Spleen (tissue), 11 donors: ENCODE results near the gene MARCHF2. TPM values are rescaled to one million over a fixed set of nuclear protein-coding genes. Genes with fewer than 3 reads are reported as not detected.
"Not testable (repeated sequence)": the region's sequence is repeated elsewhere in the genome, so short reads cannot be mapped to it uniquely, and the experiment has no call there.

Experiments
- DNase-seq: peaks from one replicate; pipeline ENCODE4 v3.0.0-alpha.2; 2020
- H3K27ac ChIP-seq, 8 donors: fragments of 200-600 bp; sonication (generic) in 7 of 8; 1 replicate in 4 of 8; 2 replicates in 4 of 8; pipeline versions ENCODE4 v1.5.0 to v1.8.0; 2016 to 2021; ENCODE audit warnings: inconsistent platforms in 4 of 8, mild to moderate bottlenecking in 4 of 8, moderate library complexity in 1 of 8
- H3K27me3 ChIP-seq, 7 donors: fragments of 200-600 bp; sonication (generic) in 6 of 7; replicated peaks in 1 of 7; 1 replicate in 4 of 7; 2 replicates in 3 of 7; pipeline versions ENCODE4 v1.5.0 to v1.8.0; 2016 to 2021; ENCODE audit warnings: inconsistent platforms in 3 of 7, mild to moderate bottlenecking in 1 of 7
- H3K36me3 ChIP-seq, 6 donors: fragments of 200-600 bp; sonication (generic) in 5 of 6; 1 replicate in 4 of 6; 2 replicates in 2 of 6; pipeline versions ENCODE4 v1.5.0 to v1.8.0; 2016 to 2021; ENCODE audit warnings: inconsistent platforms in 2 of 6
- H3K4me1 ChIP-seq, 6 donors: fragments of 200-600 bp; sonication (generic) in 5 of 6; 1 replicate in 3 of 6; 2 replicates in 3 of 6; pipeline versions ENCODE4 v1.5.0 to v1.8.0; 2016 to 2021; ENCODE audit warnings: inconsistent platforms in 3 of 6
- H3K4me3 ChIP-seq, 8 donors: fragments of 200-600 bp; sonication (generic) in 7 of 8; 1 replicate in 4 of 8; 2 replicates in 4 of 8; pipeline versions ENCODE4 v1.5.0 to v1.8.0; 2016 to 2021; ENCODE audit warnings: inconsistent platforms in 4 of 8, mild to moderate bottlenecking in 4 of 8, moderate library complexity in 2 of 8
- H3K9me3 ChIP-seq, 8 donors: fragments of 200-600 bp; sonication (generic) in 7 of 8; 1 replicate in 4 of 8; 2 replicates in 4 of 8; pipeline versions ENCODE4 v1.5.0 to v1.8.0; 2016 to 2021; ENCODE audit warnings: inconsistent platforms in 4 of 8
- CTCF ChIP-seq, 11 experiments: fragments of 200-600 bp in 7 of 11; fragments of 450-650 bp in 4 of 11; sonication (generic) in 4 of 11; IDR thresholded peaks in 8 of 11; conservative IDR thresholded peaks in 3 of 11; 1 replicate in 7 of 11; 2 replicates in 4 of 11; pipeline versions ENCODE4 v1.4.0 to v1.8.0; 2016 to 2021; ENCODE audit warnings: antibody characterized with exemption in 11 of 11, inconsistent platforms in 4 of 11, mild to moderate bottlenecking in 1 of 11
- POLR2A ChIP-seq, 3 donors: fragments of 450-650 bp; IDR thresholded peaks; one replicate each; pipeline ENCODE4 v1.5.1; 2017; ENCODE audit warnings: antibody characterized with exemption in 3 of 3, mild to moderate bottlenecking in 1 of 3
- POLR2AphosphoS5 ChIP-seq, 3 donors: sonication (generic); formaldehyde crosslinking; IDR thresholded peaks; one replicate each; pipeline ENCODE4 v1.5.1; 2017; ENCODE audit warnings: antibody characterized with exemption in 3 of 3
- WGBS, 5 donors: extraction: QIAGEN DNeasy Blood & Tissue Kit in 3 of 5; methylation state at CpG; one replicate each; pipeline versions ENCODE4 v1.1.5 to v1.1.7; 2013 to 2018; 5-methylcytosine and 5-hydroxymethylcytosine counted together
- intact Hi-C: fragments of 100-400 bp; cut with DNase I; formaldehyde crosslinking; loops from one replicate; pipeline ENCODE4 v1.15.0; 2023; ENCODE audit warnings: low total_unique reads
- polyA plus RNA-seq, 3 donors: library from polyadenylated mRNA; stranded (reverse); fragments of 200-250 nt; gene quantifications; one replicate each; pipeline ENCODE4 v1.2.1, GENCODE V29; 2013
- total RNA-seq, 7 donors: library from RNA; depleted of rRNA in 3 of 7; stranded (reverse); fragments of >200 nt in 3 of 7; fragmentation: NEBNext Ultra II Directional in 4 of 7; extraction: Animal tissue kit (Norgen Biotek cat#: 25700) in 4 of 7; gene quantifications; one replicate each; pipeline versions ENCODE4 v1.1.0 to v1.2.1, GENCODE V29; 2016 to 2021
- donor health status: healthy with polysubstance abuse.
- donor health status: DM: no; HTN: no; CAD: no; lungs with moderate emphysema.
- donor health status: DM: no; HTN: no; CAD: no.
- donor health status: Bipolar disorder and iron deficiency.
- donor health status: healthy.
- donor health status: DM: no; HTN: no; CAD: no.
- donor health status: DM: yes; HTN: yes; CAD: no.

The MARCHF2 gene
- total and polyA plus RNA-seq, 10 donors, result 33.4 to 212 (median 67.2) TPM

- Histone ChIP-seq H3K27me3 (no peaks in the 10 kb centered on the region), H3K27ac (no peak overlapping the region), H3K36me3 (peaks cover 0 to 52% (median 17%) of the 10 kb centered on the region in 6 donors), H3K4me3 (no peak overlapping the region), H3K4me1 (peaks cover 0 to 13% (median 0%) of the 10 kb centered on the region in 6 donors), H3K9me3 (no peaks in the 10 kb centered on the region)
- 95 to 98% (median 97%) methylated on average over 7 to 12 of the region's 12 CpGs for WGBS, 5 donors
- no peak for TF ChIP-seq POLR2A (IDR thresholded peaks at IDR 0.05)
- no peak for TF ChIP-seq CTCF (IDR thresholded peaks at IDR 0.05 in 8 of 11, conservative IDR thresholded peaks at IDR 0.05 in 3 of 11)
- TF ChIP-seq POLR2AphosphoS5 (IDR thresholded peaks at IDR 0.05), result no peak
- DNase-seq, result peak; percentile 52
- intact Hi-C loops, result no loop called here
Observed at GRCh38 chr19:8438236-8438635, 25.1 kb downstream of the MARCHF2 start.

- peaks cover 12 to 27% (median 22%) of the 10 kb centered on the region in 6 donors for H3K4me1 ChIP-seq
- H3K4me3 ChIP-seq, result no peak overlapping the region
- H3K27ac ChIP-seq, result no peak overlapping the region
- H3K36me3 ChIP-seq, result peaks cover 0 to 36% (median 17%) of the 10 kb centered on the region in 6 donors
- no peaks in the 10 kb centered on the region for H3K27me3 ChIP-seq
- DNase-seq, result peak; percentile 58
- intact Hi-C loops, result no loop called here
- no peak for TF ChIP-seq POLR2A (IDR thresholded peaks at IDR 0.05)
- TF ChIP-seq POLR2AphosphoS5 (IDR thresholded peaks at IDR 0.05), result peak in 1 of 3 donors; percentile 30
- no peak for TF ChIP-seq CTCF (IDR thresholded peaks at IDR 0.05 in 8 of 11, conservative IDR thresholded peaks at IDR 0.05 in 3 of 11)
- no peaks in the 10 kb centered on the region for H3K9me3 ChIP-seq
- WGBS, 5 donors, result 88 to 94% (median 89%) methylated on average over 6 of the region's 6 CpGs
Observed at GRCh38 chr19:8441725-8442544, 28.8 kb downstream of the MARCHF2 start.

GRCh38 chr19:8444140-8444676 lies 31.1 kb downstream of the MARCHF2 start:
- H3K9me3 ChIP-seq, intact Hi-C loops, H3K27me3 ChIP-seq: not testable (repeated sequence)
- 27 to 33% (median 31%) methylated on average over 32 of the region's 32 CpGs for WGBS, 5 donors
- peaks cover 32 to 50% (median 45%) of the 10 kb centered on the region in 6 donors for H3K4me1 ChIP-seq
- H3K27ac ChIP-seq, result peak overlapping the region; percentile 96 to 98 (median 97)
- peaks cover 0 to 27% (median 3%) of the 10 kb centered on the region in 6 donors for H3K36me3 ChIP-seq
- peak overlapping the region; percentile 87 to 100 (median 92) for H3K4me3 ChIP-seq
- DNase-seq, result peak; percentile 69

- H3K4me1 ChIP-seq, result peaks cover 33 to 54% (median 48%) of the 10 kb centered on the region in 6 donors
- intact Hi-C loops, result no loop called here
- WGBS, 5 donors, result 0 to 1% (median 1%) methylated on average over 40 to 93 of the region's 93 CpGs
- peak; percentile 100 for DNase-seq
- peak within 1 kb of the TSS; percentile 87 to 100 (median 92) for H3K4me3 ChIP-seq
- no peaks in the 10 kb centered on the region for H3K9me3 ChIP-seq
- H3K27me3 ChIP-seq, result no peaks in the 10 kb centered on the region
- peak within 1 kb of the TSS; percentile 96 to 98 (median 97) for H3K27ac ChIP-seq
- peak; percentile 97 to 98 (median 98) for TF ChIP-seq POLR2AphosphoS5 (IDR thresholded peaks at IDR 0.05)
- peak in 1 of 11 experiments; percentile 34 for TF ChIP-seq CTCF (IDR thresholded peaks at IDR 0.05 in 8 of 11, conservative IDR thresholded peaks at IDR 0.05 in 3 of 11)
- TF ChIP-seq POLR2A (IDR thresholded peaks at IDR 0.05), result peak; percentile 23 to 69 (median 39)
- peaks cover 0 to 23% (median 0%) of the 10 kb centered on the region in 6 donors for H3K36me3 ChIP-seq
Observed at GRCh38 chr19:8444677-8445487, 31.8 kb downstream of the MARCHF2 start, which contains the start of gene HNRNPM. Gene HNRNPM (plus strand): TSS chr19:8444975. CDS start chr19:8444999, 24 bp downstream.
